IMR-90 (cell line): ENCODE results near the gene ITGB1BP2. TPM values are rescaled to one million over a fixed set of nuclear protein-coding genes. Genes with fewer than 3 reads are reported as not detected.

Experiments used
- ATAC-seq: fragments of 200-7000 bp; cut with Tn5 transposase; 2 replicates; pipeline ENCODE4 v1.9.1; 2020; ENCODE audit warnings: low read depth, mild to moderate bottlenecking, moderate library complexity
- BruUV-seq: library from RNA; stranded (reverse); fragments of 400-500 nt; replicated peaks from 2 replicates; lab custom pipeline; 2021; lab: Mats Ljungman, UMichigan
- CTCF ChIA-PET: fragments of 300-600 bp; formaldehyde crosslinking; extraction: SDS; loops from one replicate; lab custom pipeline; 2021; ENCODE audit warnings: antibody characterized with exemption; lab: Yijun Ruan, JAX
- POLR2A ChIA-PET: fragments of 300-600 bp; sonication (Branson Sonifier 250); formaldehyde crosslinking; loops from one replicate; lab custom pipeline; 2022; ENCODE audit warnings: antibody characterized with exemption; ENCODE audit not compliant: unreplicated experiment; lab: Charles Lee
- DNase-seq: peaks from one replicate; pipeline ENCODE4 v3.0.0; 2013
- H2AFZ ChIP-seq: replicated peaks from 2 replicates; pipeline ENCODE3; 2013; ENCODE audit warnings: low read length, mild to moderate bottlenecking; ENCODE audit not compliant: poor library complexity
- H2AK5ac ChIP-seq: 2 replicates; pipeline ENCODE4 v1.6.1; 2013; ENCODE audit warnings: low read depth, low read length, inconsistent platforms
- H2AK9ac ChIP-seq: replicated peaks from 2 replicates; pipeline ENCODE3; 2013; ENCODE audit warnings: mild to moderate bottlenecking, low read depth, low read length, moderate library complexity; ENCODE audit not compliant: poor library complexity
- H2BK120ac ChIP-seq: 2 replicates; pipeline ENCODE4 v1.6.1; 2013; ENCODE audit warnings: low read depth, low read length, inconsistent platforms
- H2BK15ac ChIP-seq: 3 replicates; pipeline ENCODE4 v1.6.1; 2013; ENCODE audit warnings: low read depth, low read length, inconsistent platforms
- H2BK20ac ChIP-seq: 2 replicates; pipeline ENCODE4 v1.6.1; 2013; ENCODE audit warnings: low read depth, mild to moderate bottlenecking, inconsistent platforms, low read length, moderate library complexity
- H2BK5ac ChIP-seq: 2 replicates; pipeline ENCODE4 v1.6.1; 2013; ENCODE audit warnings: mild to moderate bottlenecking, low read depth, low read length, inconsistent platforms; ENCODE audit not compliant: poor library complexity, severe bottlenecking
- H3K14ac ChIP-seq: replicated peaks from 2 replicates; pipeline ENCODE4 v1.6.1; 2013; ENCODE audit warnings: low read depth, low read length, inconsistent platforms
- H3K18ac ChIP-seq: 2 replicates; pipeline ENCODE4 v1.6.1; 2013; ENCODE audit warnings: low read depth, low read length, control low read depth
- H3K23ac ChIP-seq: 2 replicates; pipeline ENCODE4 v1.6.1; 2013; ENCODE audit warnings: low read depth, low read length, inconsistent platforms
- H3K27ac ChIP-seq: 2 replicates; pipeline ENCODE4 v1.5.1; 2013; ENCODE audit warnings: mild to moderate bottlenecking, control low read depth, low read length; ENCODE audit not compliant: insufficient read depth
- H3K27me3 ChIP-seq: 2 replicates; pipeline ENCODE4 v1.6.1; 2013; ENCODE audit warnings: low read length; ENCODE audit not compliant: control insufficient read depth, insufficient read depth
- H3K36me3 ChIP-seq: 2 replicates; pipeline ENCODE4 v1.6.1; 2013; ENCODE audit warnings: low read length, mixed read lengths; ENCODE audit not compliant: control insufficient read depth, insufficient read depth
- H3K4ac ChIP-seq: 2 replicates; pipeline ENCODE4 v1.6.1; 2013; ENCODE audit warnings: low read depth, low read length, inconsistent platforms
- H3K4me1 ChIP-seq: 2 replicates; pipeline ENCODE4 v1.6.1; 2013; ENCODE audit warnings: low read length, mixed read lengths; ENCODE audit not compliant: control insufficient read depth, insufficient read depth
- H3K4me2 ChIP-seq: 2 replicates; pipeline ENCODE4 v1.6.1; 2013; ENCODE audit warnings: low read depth, mild to moderate bottlenecking, control low read depth, low read length, moderate library complexity
- H3K4me3 ChIP-seq: 2 replicates; pipeline ENCODE4 v1.5.1; 2013; ENCODE audit warnings: low read depth, mild to moderate bottlenecking, control low read depth, low read length, moderate library complexity; ENCODE audit not compliant: insufficient read depth
- H3K56ac ChIP-seq: 2 replicates; pipeline ENCODE4 v1.6.1; 2013; ENCODE audit warnings: low read length, inconsistent platforms; ENCODE audit not compliant: insufficient read depth; ENCODE audit errors: extremely low read depth
- H3K79me1 ChIP-seq, 2 experiments: 2 replicates each; pipeline ENCODE4 v1.6.1; 2013; ENCODE audit warnings: low read length in 2 of 2, inconsistent platforms in 1 of 2, low read depth in 1 of 2
- H3K9ac ChIP-seq: 2 replicates; pipeline ENCODE4 v1.6.1; 2013; ENCODE audit warnings: low read depth, low read length, control low read depth
- H3K9me1 ChIP-seq: 2 replicates; pipeline ENCODE4 v1.6.1; 2013; ENCODE audit warnings: low read length, inconsistent platforms; ENCODE audit not compliant: insufficient read depth
- H3K9me3 ChIP-seq: 2 replicates; pipeline ENCODE4 v1.6.1; 2013; ENCODE audit warnings: low read length; ENCODE audit not compliant: control insufficient read depth, insufficient read depth
- H4K20me1 ChIP-seq: 2 replicates; pipeline ENCODE4 v1.6.1; 2013; ENCODE audit warnings: low read length, inconsistent platforms; ENCODE audit not compliant: insufficient read depth
- H4K5ac ChIP-seq: 2 replicates; pipeline ENCODE4 v1.6.1; 2013; ENCODE audit warnings: mild to moderate bottlenecking, low read depth, low read length, control low read depth
- H4K8ac ChIP-seq, 2 experiments: 2 replicates each; pipeline ENCODE4 v1.6.1; 2013; ENCODE audit warnings: low read depth in 2 of 2, low read length in 2 of 2, control low read depth in 1 of 2, inconsistent platforms in 1 of 2
- H4K91ac ChIP-seq: 2 replicates; pipeline ENCODE4 v1.6.1; 2013; ENCODE audit warnings: low read depth, low read length, inconsistent platforms; ENCODE audit not compliant: insufficient read depth
- BHLHE40 ChIP-seq: fragments of 150-350 bp; IDR thresholded peaks from 2 replicates; pipeline ENCODE4 v1.6.1; 2016; ENCODE audit warnings: mild to moderate bottlenecking, low read depth, low read length
- CEBPB ChIP-seq: IDR thresholded peaks from 2 replicates; pipeline ENCODE4 v1.6.1; 2012; ENCODE audit warnings: low read depth, low read length, improper control_type of control experiment
- CHD1 ChIP-seq: IDR thresholded peaks from 2 replicates; pipeline ENCODE4 v1.6.1; 2012; ENCODE audit warnings: low read depth, low read length, improper control_type of control experiment
- CTCF ChIP-seq: conservative IDR thresholded peaks from 2 replicates; pipeline ENCODE4 v1.5.1; 2012; ENCODE audit warnings: mild to moderate bottlenecking, low read depth, low read length, improper control_type of control experiment
- ELK1 ChIP-seq: fragments of 150-350 bp; IDR thresholded peaks from 2 replicates; pipeline ENCODE4 v1.6.1; 2016; ENCODE audit warnings: low read depth, mild to moderate bottlenecking, low read length, moderate library complexity, borderline replicate concordance
- FOS ChIP-seq: fragments of 150-350 bp; IDR thresholded peaks from 2 replicates; pipeline ENCODE4 v1.6.1; 2016; ENCODE audit warnings: low read depth, low read length
- MAFK ChIP-seq: IDR thresholded peaks from 2 replicates; pipeline ENCODE4 v1.6.1; 2012; ENCODE audit warnings: low read depth, low read length, improper control_type of control experiment
- MAZ ChIP-seq: IDR thresholded peaks from 2 replicates; pipeline ENCODE4 v1.6.1; 2012; ENCODE audit warnings: low read depth, mild to moderate bottlenecking, low read length, improper control_type of control experiment, moderate library complexity, borderline replicate concordance
- MXI1 ChIP-seq: IDR thresholded peaks from 2 replicates; pipeline ENCODE4 v1.6.1; 2012; ENCODE audit warnings: low read depth, mild to moderate bottlenecking, low read length, moderate library complexity, borderline replicate concordance
- NFE2L2 ChIP-seq: fragments of 150-350 bp; IDR thresholded peaks from 2 replicates; pipeline ENCODE4 v1.6.1; 2016; ENCODE audit warnings: low read depth, mild to moderate bottlenecking, low read length
- POLR2A ChIP-seq: IDR thresholded peaks from 2 replicates; pipeline ENCODE4 v1.6.1; 2012; ENCODE audit warnings: mild to moderate bottlenecking, low read depth, low read length
- RAD21 ChIP-seq: IDR thresholded peaks from 2 replicates; pipeline ENCODE4 v1.6.1; 2012; ENCODE audit warnings: low read length, improper control_type of control experiment
- RCOR1 ChIP-seq: IDR thresholded peaks from 2 replicates; pipeline ENCODE4 v1.6.1; 2012; ENCODE audit warnings: mild to moderate bottlenecking, low read length, improper control_type of control experiment; ENCODE audit not compliant: insufficient replicate concordance
- RFX5 ChIP-seq: IDR thresholded peaks from 2 replicates; pipeline ENCODE4 v1.8.0; 2012; ENCODE audit warnings: low read depth, mild to moderate bottlenecking, low read length, moderate library complexity
- SMC3 ChIP-seq: fragments of 150-350 bp; IDR thresholded peaks from 2 replicates; pipeline ENCODE4 v1.6.1; 2016; ENCODE audit warnings: low read depth, mild to moderate bottlenecking, antibody characterized with exemption, low read length, moderate library complexity
- USF2 ChIP-seq: fragments of 150-350 bp; IDR thresholded peaks from 2 replicates; pipeline ENCODE4 v1.6.1; 2017; ENCODE audit warnings: mild to moderate bottlenecking, antibody characterized with exemption, low read length, low read depth
- WGBS, 2 experiments: methylation state at CpG; one replicate each; pipeline versions ENCODE4 v1.1.5 to v1.1.7; 2013; ENCODE audit warnings: missing lambda C conversion rate in 2 of 2; ENCODE audit not compliant: insufficient read length in 1 of 2; ENCODE audit errors: extremely low coverage in 2 of 2; 5-methylcytosine and 5-hydroxymethylcytosine counted together
- dilution Hi-C: fragments of 300-500 bp; cut with HindIII; formaldehyde crosslinking; loops from one replicate; pipeline ENCODE4 v1.14.3; 2018; ENCODE audit warnings: low sequenced_read_pairs; ENCODE audit not compliant: unreplicated experiment
- in situ Hi-C: fragments of 300-500 bp; cut with MboI; formaldehyde crosslinking; loops from 3 replicates; pipeline ENCODE4 v1.14.3; 2019; ENCODE audit warnings: low sequenced_read_pairs, inconsistent platforms, mixed read lengths
- intact Hi-C: fragments of 100-400 bp; cut with micrococcal nuclease; formaldehyde crosslinking; loops from 2 replicates; pipeline ENCODE4 v1.10.0; 2022
- polyA plus RNA-seq, 3 experiments: library from polyadenylated mRNA; depleted of rRNA; stranded (reverse); fragments of >200 nt; gene quantifications; 2 replicates each; pipeline ENCODE4 v1.2.3, GENCODE V29; 2012; ENCODE audit warnings: low replicate concordance in 1 of 3
- total RNA-seq: library from RNA; depleted of rRNA; stranded (reverse); fragments of >200 nt; gene quantifications from 2 replicates; pipeline ENCODE4 v1.2.3, GENCODE V29; 2012

ITGB1BP2 gene
- total and polyA plus RNA-seq, 2 of the 4 experiments (the other 2 are of a cell fraction): 3.0 to 3.5 TPM

GRCh38 chrX:71320126-71320525, 18.6 kb downstream of the ITGB1BP2 start:
- Histone ChIP-seq H3K27ac (no peak overlapping the region), H4K91ac (no peak overlapping the region), H2BK15ac (no peak overlapping the region), H3K56ac (no peak overlapping the region), H4K8ac (no peak overlapping the region), H3K23ac (no peak overlapping the region), H3K4me1 (peaks cover 2% of the 10 kb centered on the region; the same call in 1 of the 2 replicates), H3K4ac (no peak overlapping the region), H3K9me1 (no peaks in the 10 kb centered on the region), H2BK120ac (no peak overlapping the region), H3K36me3 (0 out of 2 replicates have a peak, but pooled peaks cover 2% of the 10 kb centered on the region), H3K9me3 (no peaks in the 10 kb centered on the region), H2BK5ac (no peak overlapping the region), H2AK9ac (no peak overlapping the region), H3K9ac (no peak overlapping the region), H3K18ac (no peak overlapping the region), H3K4me3 (no peak overlapping the region), H4K20me1 (no peaks in the 10 kb centered on the region), H3K14ac (no peak overlapping the region), H3K4me2 (no peak overlapping the region), H2BK20ac (no peak overlapping the region), H2AK5ac (no peak overlapping the region), H2AFZ (no peak overlapping the region), H4K5ac (no peak overlapping the region), H3K27me3 (no peaks in the 10 kb centered on the region), H3K79me1 (no peaks in the 10 kb centered on the region)
- in situ Hi-C loops (no loop called here), intact Hi-C loops (no loop called here), dilution Hi-C loops (no loop called here)
- BruUV-seq: no TSS peak
- DNase-seq (no peak), ATAC-seq (no peak)
- ChIA-PET CTCF (no interaction called here), POLR2A (no interaction called here)
- TF ChIP-seq USF2 (no peak), CTCF (no peak), FOS (no peak), NFE2L2 (no peak), POLR2A (no peak), RAD21 (no peak), RCOR1 (no peak), MAZ (no peak), BHLHE40 (no peak), ELK1 (no peak), SMC3 (no peak), RFX5 (no peak), CHD1 (no peak), MAFK (no peak), CEBPB (no peak), MXI1 (no peak)
- WGBS, 2 experiments: 60% methylated on average over 1 of the region's 1 CpG; no CpG with 5 or more reads in 1 of the 2 experiments
